Measurements from ENCODE around the gene PKHD1.

PKHD1 gene

DNA sequence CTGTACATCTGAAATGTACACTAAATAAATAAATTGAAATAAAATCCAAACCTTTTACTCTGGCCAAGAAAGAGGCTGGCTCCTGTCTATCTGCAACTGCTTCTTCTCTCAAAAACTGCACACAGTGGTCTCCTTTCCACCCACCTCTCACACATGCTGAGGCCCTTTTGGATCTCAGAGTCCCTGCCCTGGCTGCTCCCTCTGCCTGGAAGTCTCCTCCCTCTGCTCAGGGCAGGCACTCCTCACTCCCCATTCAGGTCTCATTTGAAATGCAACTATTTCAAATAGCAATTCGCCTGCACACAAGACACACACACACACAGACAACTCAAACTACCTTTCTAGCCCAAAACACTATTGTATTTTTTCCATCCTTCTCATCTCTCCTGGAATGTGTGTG lies 348.8 kb downstream of the PKHD1 start:
- ATAC-seq, result no peak
- TF ChIP-seq, protein P1, sequence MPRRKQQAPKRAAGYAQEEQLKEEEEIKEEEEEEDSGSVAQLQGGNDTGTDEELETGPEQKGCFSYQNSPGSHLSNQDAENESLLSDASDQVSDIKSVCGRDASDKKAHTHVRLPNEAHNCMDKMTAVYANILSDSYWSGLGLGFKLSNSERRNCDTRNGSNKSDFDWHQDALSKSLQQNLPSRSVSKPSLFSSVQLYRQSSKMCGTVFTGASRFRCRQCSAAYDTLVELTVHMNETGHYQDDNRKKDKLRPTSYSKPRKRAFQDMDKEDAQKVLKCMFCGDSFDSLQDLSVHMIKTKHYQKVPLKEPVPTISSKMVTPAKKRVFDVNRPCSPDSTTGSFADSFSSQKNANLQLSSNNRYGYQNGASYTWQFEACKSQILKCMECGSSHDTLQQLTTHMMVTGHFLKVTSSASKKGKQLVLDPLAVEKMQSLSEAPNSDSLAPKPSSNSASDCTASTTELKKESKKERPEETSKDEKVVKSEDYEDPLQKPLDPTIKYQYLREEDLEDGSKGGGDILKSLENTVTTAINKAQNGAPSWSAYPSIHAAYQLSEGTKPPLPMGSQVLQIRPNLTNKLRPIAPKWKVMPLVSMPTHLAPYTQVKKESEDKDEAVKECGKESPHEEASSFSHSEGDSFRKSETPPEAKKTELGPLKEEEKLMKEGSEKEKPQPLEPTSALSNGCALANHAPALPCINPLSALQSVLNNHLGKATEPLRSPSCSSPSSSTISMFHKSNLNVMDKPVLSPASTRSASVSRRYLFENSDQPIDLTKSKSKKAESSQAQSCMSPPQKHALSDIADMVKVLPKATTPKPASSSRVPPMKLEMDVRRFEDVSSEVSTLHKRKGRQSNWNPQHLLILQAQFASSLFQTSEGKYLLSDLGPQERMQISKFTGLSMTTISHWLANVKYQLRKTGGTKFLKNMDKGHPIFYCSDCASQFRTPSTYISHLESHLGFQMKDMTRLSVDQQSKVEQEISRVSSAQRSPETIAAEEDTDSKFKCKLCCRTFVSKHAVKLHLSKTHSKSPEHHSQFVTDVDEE (CRISPR knock-in tag; IDR thresholded peaks at IDR 0.05), result no peak
- no peak for TF ChIP-seq ISL1 (CRISPR knock-in tag; IDR thresholded peaks at IDR 0.05)
- TF ChIP-seq TOX (CRISPR knock-in tag; IDR thresholded peaks at IDR 0.05; ENCODE audit: borderline replicate concordance), result no peak
- TF ChIP-seq ZNF565 (CRISPR knock-in tag; conservative IDR thresholded peaks at IDR 0.05; ENCODE audit: low read depth), result no peak
- TF ChIP-seq ARNTL (CRISPR knock-in tag; IDR thresholded peaks at IDR 0.05; ENCODE audit: borderline replicate concordance, low read depth), result no peak
- TF ChIP-seq, protein P2, sequence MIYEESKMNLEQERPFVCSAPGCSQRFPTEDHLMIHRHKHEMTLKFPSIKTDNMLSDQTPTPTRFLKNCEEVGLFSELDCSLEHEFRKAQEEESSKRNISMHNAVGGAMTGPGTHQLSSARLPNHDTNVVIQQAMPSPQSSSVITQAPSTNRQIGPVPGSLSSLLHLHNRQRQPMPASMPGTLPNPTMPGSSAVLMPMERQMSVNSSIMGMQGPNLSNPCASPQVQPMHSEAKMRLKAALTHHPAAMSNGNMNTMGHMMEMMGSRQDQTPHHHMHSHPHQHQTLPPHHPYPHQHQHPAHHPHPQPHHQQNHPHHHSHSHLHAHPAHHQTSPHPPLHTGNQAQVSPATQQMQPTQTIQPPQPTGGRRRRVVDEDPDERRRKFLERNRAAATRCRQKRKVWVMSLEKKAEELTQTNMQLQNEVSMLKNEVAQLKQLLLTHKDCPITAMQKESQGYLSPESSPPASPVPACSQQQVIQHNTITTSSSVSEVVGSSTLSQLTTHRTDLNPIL (CRISPR knock-in tag; IDR thresholded peaks at IDR 0.05; ENCODE audit: low read depth), result no peak
- no peak for TF ChIP-seq OSR1 (CRISPR knock-in tag; IDR thresholded peaks at IDR 0.05)
- no peak for TF ChIP-seq ZNF8 (CRISPR knock-in tag; IDR thresholded peaks at IDR 0.05)
- TF ChIP-seq RARB (CRISPR knock-in tag; IDR thresholded peaks at IDR 0.05), result no peak
- no peak for TF ChIP-seq ZNF70 (CRISPR knock-in tag; IDR thresholded peaks at IDR 0.05)
- no peak for TF ChIP-seq CSDC2 (CRISPR knock-in tag; IDR thresholded peaks at IDR 0.05)
- TF ChIP-seq, protein P3, sequence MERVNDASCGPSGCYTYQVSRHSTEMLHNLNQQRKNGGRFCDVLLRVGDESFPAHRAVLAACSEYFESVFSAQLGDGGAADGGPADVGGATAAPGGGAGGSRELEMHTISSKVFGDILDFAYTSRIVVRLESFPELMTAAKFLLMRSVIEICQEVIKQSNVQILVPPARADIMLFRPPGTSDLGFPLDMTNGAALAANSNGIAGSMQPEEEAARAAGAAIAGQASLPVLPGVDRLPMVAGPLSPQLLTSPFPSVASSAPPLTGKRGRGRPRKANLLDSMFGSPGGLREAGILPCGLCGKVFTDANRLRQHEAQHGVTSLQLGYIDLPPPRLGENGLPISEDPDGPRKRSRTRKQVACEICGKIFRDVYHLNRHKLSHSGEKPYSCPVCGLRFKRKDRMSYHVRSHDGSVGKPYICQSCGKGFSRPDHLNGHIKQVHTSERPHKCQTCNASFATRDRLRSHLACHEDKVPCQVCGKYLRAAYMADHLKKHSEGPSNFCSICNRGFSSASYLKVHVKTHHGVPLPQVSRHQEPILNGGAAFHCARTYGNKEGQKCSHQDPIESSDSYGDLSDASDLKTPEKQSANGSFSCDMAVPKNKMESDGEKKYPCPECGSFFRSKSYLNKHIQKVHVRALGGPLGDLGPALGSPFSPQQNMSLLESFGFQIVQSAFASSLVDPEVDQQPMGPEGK (CRISPR knock-in tag; IDR thresholded peaks at IDR 0.05; ENCODE audit: borderline replicate concordance), result no peak
- no peak for TF ChIP-seq ZFP30 (CRISPR knock-in tag; IDR thresholded peaks at IDR 0.05)
- TF ChIP-seq SNAI2 (CRISPR knock-in tag; IDR thresholded peaks at IDR 0.05), result no peak
- no peak for TF ChIP-seq PPARA (CRISPR knock-in tag; IDR thresholded peaks at IDR 0.05; ENCODE audit: borderline replicate concordance)
- no peak for TF ChIP-seq ESRRG (CRISPR knock-in tag; IDR thresholded peaks at IDR 0.05)
- TF ChIP-seq, protein P4, sequence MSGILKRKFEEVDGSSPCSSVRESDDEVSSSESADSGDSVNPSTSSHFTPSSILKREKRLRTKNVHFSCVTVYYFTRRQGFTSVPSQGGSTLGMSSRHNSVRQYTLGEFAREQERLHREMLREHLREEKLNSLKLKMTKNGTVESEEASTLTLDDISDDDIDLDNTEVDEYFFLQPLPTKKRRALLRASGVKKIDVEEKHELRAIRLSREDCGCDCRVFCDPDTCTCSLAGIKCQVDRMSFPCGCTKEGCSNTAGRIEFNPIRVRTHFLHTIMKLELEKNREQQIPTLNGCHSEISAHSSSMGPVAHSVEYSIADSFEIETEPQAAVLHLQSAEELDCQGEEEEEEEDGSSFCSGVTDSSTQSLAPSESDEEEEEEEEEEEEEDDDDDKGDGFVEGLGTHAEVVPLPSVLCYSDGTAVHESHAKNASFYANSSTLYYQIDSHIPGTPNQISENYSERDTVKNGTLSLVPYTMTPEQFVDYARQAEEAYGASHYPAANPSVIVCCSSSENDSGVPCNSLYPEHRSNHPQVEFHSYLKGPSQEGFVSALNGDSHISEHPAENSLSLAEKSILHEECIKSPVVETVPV (CRISPR knock-in tag; IDR thresholded peaks at IDR 0.05), result no peak
- no peak for TF ChIP-seq GLIS3 (CRISPR knock-in tag; IDR thresholded peaks at IDR 0.05)
- TF ChIP-seq, protein P5, sequence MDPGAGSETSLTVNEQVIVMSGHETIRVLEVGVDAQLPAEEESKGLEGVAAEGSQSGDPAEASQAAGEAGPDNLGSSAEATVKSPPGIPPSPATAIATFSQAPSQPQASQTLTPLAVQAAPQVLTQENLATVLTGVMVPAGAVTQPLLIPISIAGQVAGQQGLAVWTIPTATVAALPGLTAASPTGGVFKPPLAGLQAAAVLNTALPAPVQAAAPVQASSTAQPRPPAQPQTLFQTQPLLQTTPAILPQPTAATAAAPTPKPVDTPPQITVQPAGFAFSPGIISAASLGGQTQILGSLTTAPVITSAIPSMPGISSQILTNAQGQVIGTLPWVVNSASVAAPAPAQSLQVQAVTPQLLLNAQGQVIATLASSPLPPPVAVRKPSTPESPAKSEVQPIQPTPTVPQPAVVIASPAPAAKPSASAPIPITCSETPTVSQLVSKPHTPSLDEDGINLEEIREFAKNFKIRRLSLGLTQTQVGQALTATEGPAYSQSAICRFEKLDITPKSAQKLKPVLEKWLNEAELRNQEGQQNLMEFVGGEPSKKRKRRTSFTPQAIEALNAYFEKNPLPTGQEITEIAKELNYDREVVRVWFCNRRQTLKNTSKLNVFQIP (CRISPR knock-in tag; IDR thresholded peaks at IDR 0.05; ENCODE audit: borderline replicate concordance, low read depth), result no peak

DNA sequence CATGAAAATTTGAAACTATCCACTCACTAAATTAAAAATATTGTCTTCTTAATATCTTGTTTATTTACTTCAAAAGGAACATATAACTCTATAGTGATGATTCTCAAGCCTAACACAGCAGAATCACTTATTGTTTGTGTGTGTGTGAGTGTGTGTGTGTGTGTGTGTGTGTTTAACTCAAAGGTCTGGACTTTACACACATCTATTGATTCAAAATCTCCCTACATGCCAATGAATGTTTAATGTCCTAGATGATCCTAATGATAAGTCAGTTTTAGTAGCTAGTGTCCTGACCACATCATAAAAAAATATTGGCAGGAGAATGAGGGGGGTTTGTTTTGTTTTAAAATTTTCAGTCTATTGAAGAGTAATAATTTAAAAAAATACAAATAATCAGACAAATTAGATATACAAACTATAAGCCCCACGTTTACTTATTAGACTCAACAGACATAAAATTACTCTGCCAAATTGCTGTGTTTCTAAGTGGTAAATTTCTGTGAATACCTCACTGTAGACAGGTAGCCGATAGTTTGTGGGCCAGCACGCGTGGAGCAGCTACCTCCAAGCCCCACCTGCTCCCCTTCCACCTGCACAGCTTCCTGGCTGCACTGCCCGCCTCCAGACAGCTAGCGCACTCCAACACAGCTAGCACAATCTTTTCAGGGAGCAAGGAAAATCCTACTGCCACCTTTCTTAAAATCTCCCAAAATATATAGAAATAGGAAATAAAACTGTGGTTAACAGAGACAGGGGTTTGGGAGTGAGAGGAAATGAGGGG lies 349.6 kb downstream of the PKHD1 start:
- no peak for ATAC-seq
- TF ChIP-seq ZNF8 (CRISPR knock-in tag; IDR thresholded peaks at IDR 0.05) (no peak), ZNF565 (CRISPR knock-in tag; conservative IDR thresholded peaks at IDR 0.05; ENCODE audit: low read depth) (no peak), ZNF70 (CRISPR knock-in tag; IDR thresholded peaks at IDR 0.05) (no peak), TCF4 (CRISPR knock-in tag; IDR thresholded peaks at IDR 0.05; ENCODE audit: borderline replicate concordance) (no peak), CSDC2 (CRISPR knock-in tag; IDR thresholded peaks at IDR 0.05) (no peak)
- TF ChIP-seq, protein P1 (CRISPR knock-in tag; IDR thresholded peaks at IDR 0.05), result no peak
- TF ChIP-seq, protein P3 (CRISPR knock-in tag; IDR thresholded peaks at IDR 0.05; ENCODE audit: borderline replicate concordance), result no peak
